GM21529 (cell line): ENCODE measurements around the gene FASTKD3.
"Not testable (repeated sequence)": the region's sequence is repeated elsewhere in the genome, so short reads cannot be mapped to it uniquely, and the experiment has no call there.

Source experiments
- ATAC-seq: cut with Tn5 transposase; IDR thresholded peaks from one replicate; pipeline ENCODE4 v1.9.1; 2021; ENCODE audit not compliant: unreplicated experiment

Gene FASTKD3, protein sequence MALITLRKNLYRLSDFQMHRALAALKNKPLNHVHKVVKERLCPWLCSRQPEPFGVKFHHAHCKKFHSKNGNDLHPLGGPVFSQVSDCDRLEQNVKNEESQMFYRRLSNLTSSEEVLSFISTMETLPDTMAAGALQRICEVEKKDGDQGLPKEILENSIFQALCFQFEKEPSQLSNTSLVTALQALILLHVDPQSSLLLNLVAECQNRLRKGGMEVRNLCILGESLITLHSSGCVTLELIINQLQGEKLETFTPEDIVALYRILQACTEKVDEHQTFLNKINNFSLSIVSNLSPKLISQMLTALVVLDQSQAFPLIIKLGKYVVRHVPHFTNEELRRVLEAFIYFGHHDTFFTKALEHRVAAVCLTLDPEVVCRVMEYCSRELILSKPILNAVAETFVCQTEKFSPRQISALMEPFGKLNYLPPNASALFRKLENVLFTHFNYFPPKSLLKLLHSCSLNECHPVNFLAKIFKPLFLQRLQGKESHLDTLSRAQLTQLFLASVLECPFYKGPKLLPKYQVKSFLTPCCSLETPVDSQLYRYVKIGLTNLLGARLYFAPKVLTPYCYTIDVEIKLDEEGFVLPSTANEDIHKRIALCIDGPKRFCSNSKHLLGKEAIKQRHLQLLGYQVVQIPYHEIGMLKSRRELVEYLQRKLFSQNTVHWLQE

DNA sequence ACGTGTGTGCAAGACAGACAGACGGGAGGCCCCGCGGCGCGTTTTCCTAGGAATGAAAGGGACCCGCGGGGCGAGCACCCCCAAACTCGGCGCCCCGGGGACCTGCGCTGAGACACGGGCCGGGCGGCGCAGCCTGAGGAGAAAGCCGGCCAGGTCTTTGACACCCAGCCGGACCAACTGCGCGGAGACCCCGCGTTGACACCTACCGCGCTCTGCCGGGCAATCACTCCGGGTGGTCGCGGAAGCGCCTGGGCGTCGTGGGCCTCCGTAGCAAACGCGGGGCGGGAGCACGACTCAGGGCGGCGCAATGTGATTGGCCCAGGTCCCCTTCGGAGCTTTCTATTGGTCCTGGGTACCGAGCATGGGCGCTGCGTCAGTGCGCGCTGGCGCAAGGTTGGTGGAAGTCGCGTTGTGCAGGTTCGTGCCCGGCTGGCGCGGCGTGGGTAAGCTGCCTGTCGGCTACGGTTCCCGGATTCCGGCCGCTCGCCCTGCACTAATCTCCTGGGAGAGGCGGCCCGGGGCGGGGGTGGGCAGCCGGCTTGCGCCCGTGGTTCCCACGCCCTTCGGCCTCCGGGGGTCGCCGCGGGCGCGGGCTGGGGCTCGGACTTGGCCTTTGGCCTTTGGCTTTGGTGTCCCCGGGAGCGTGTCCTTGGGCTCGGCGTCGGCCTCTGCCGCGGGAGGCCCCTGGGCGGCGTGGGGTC lies at the start of gene FASTKD3, which contains the start of gene MTRR:
FASTKD3 (minus strand) TSS at position 259 of the 701 bp plus-strand sequence. CDS start 948 bp downstream, outside the sequence.
MTRR (plus strand) TSS at position 376 of the 701 bp plus-strand sequence. CDS start 1,647 bp downstream, outside the sequence.
- ATAC-seq, result peak; percentile 95

DNA sequence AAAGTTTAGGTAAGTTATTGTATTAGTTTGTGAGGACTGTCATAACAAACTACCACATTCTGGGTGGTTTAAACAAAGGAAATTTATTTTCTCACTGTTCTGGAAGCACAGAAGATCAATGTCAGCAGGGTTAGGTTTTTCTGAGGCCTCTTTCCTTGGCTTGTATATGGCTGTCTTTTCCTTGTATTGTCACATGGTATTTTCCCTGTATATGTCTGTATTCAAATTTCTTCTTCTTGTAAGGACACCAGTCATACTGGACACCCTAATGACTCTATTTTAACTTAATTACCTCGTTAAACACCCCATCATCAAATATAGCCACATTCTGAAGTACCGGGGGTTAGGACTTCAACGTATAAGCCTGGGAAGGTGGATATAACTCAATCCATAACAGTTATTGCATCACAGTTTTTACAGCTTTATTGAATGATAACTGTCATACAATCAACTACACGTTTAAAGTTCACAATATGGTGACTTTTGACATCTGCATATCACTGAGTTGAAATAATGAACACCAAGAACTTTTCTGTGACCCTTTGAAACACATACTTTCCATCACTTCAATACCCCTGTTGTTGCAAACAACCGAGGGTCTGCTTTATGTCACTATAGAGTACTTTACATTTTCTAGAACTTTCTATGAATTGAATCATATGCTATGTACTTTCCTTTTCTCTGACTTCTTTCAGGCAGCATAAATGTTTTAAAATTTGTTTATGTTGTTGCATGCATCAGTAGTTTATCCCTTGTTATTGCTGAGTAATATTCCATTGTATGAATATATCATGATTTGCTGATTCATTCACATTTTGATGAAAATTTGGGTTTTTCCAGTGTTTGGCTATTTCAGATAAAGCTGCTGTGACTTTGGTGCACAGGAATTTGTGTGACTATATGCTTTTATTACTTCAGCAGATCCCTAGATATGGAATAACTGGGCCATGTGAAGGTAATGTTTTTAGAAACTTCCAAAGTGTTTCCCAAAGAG lies 48.6 kb upstream of the FASTKD3 start:
- no peak for ATAC-seq

DNA sequence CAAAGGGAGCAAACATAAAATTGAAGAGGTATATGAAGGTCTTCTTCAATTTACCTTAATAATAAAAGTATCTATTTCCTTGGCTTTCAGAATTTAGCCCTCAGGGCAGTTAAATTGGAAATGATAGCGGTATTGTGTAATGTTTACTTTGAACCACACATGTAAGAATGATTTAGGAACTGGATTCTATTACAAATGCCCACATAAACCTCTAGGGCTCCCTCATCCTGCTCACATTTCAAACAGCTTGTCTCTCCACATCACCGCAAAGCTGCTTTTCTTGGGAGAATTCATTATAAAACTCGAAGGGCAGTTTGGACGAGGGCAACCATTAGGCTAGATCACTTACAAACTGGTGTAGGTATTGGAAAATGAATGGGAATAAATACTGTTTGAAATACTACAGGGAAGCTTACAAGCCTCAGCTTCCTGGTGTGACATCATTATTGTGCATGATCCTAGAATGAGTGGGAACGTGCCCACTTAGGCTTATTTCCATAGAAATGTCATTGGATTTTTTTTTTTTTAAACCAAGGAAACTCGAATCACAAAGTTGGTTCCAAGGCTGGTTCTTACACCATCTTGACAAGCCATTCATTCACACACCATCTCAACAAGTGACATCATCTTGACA lies 47.5 kb upstream of the FASTKD3 start:
- ATAC-seq, result no peak

DNA sequence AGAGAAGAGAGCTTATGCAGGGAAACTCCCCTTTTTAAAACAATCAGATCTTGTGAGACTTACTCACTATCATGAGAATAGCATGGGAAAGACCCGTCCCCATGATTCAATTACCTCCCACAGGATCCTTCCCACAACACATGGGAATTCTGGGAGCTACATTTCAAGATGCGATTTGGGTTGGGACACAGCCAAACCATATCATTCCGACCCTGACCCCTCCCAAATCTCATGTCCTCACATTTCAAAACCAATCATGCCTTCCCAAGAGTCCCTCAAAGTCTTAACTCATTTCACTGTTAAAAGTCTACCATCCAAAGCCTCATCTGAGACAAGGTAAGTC lies 42.6 kb upstream of the FASTKD3 start:
- ATAC-seq, result not testable (repeated sequence)

DNA sequence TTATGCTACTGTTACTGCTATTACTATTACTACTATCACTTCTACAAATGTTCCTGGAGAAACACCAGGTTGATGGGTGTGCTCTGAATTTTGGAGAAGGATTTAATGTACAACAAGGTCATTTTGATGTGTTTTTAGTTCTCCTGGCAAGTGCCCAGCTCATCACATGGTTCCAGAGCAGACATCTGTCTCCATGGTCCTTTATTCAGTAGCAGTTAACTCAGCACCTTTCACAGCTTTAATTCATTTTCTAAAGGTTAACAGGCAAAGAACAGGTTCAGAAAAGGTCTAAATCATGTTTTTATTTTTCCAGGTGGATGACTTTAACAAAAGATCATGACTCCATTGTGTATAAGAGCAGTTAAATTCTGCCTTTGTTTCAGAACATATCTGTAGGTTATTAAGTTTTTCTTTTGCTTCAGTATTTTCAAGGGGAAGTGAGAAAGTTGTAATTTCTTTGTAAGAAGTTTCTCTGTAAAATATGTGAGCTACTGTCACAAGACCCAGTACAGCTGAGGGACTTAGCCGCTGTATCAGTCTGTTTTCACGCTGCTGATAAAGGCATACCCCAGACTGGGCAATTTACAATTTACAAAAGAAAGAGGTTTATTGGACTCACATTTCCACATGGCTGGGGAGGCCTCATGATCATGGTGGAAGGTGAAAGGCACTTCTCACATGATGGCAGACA lies 42.1 kb upstream of the FASTKD3 start:
- peak; percentile 70 for ATAC-seq

DNA sequence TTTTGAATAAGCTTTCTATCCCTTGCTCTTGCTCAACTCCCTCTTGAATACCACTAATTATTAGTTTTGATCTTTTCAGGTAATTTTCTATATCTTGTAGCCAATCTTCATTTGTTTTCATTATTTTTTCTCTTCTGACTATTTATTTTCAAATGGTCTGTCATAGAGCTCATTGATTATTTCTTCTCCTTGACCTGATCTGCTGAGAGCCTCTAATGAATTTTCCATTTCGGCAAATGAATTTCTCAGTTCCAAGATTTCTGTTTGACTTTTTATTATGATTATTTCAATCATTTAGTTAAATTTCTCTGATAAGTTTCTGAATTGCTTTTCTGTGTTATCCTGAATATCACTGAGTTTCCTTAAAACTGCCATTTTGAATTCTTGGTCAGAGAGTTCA lies 39.5 kb upstream of the FASTKD3 start:
- no peak for ATAC-seq

DNA sequence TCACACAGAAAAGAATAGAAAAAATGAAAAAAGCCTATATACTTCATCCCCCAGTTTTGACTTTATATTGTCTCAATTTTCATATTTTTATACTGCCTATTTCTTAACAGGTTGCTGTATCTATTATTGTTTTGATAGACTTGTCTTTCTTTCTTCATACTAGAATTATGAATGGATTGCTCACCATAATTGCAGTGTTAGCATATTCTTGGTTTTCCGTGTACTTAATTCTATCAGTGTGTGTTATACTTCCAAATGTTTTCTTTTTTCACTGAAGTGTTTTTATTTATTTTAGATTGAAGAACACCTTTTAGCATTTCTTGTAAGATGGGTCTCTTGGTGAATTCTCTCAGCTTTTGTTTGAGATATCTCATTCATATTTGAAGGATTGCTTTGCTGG lies 38.8 kb upstream of the FASTKD3 start:
- ATAC-seq, result no peak

DNA sequence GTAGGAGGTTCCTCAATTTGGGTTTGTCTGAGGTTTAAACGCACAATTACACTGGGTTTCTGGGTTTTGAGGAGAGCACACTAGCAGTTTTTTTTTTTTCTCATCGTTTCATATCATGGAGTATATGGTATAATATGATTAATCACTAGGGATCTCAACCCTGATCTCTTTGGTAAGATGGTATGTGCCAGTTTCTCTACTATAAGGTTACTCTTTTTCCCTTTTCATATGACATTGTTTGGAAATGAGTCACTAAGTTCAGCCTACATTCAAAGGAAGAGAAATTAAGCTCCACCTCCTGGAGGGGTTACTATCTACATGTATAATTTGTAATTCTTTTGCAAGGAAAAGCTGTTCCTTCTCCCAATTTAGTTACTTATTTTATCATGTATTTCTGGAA lies 35.3 kb upstream of the FASTKD3 start:
- no peak for ATAC-seq

DNA sequence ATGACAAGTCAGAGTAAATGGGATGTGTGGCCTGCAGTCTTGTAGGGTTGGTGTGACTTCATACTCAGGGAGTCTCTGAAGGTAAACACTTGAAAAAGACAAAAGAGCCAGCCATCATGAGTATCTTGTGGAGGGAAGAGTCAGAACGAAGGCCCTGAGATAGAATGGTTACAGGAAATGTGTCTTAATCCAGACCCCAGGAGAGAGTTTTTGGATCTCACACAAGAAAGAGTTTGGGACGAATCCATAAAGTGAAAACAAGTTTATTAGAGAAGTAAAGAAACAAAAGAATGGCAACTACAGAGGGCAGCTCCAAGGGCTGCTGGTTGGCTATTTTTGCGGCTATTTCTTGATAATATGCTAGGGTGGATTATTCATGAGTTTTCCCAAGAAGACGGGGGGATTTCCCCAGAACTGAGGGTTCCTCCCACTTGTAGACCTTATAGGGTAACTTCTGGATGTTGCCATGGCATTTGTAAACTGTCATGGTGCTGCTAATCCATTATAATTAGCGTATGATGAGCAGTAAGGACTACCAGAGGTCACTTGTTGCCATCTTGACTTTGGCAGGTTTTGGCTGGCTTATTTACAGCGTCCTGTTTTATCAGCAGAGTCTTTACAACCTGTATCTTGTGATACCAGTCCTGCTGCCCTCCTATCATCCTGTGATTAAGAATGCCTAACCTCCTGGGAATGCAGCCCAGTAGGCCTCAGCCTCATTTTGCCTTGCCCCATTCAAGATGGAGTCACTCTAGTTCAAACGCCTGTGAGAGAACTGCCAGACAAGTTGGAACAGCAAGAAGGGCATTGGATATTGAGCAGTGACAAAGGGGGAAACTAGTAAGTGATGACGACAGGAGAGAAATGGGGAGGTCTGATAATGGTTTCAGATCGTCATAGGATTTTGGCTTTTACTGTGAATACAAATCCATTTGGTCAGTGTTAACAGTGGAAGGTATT lies 34.1 kb upstream of the FASTKD3 start:
- ATAC-seq, result no peak

DNA sequence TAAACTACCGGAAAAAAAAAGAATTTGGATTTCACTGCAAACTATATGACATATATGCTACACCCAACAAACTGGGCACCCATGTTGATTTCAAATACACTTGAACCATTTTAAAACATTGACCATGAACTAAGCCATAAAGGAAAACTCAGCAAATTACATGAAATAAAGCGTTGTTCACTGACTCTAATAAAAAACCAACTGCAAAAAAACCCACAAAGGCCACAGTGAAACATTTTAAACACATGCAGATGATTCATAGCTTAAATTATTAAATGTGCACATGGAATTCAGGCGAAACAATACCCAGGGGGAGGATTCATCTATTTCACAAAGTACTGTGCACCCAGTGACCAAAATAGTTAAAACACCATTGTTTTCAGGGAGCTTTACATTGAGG lies 33.4 kb upstream of the FASTKD3 start:
- no peak for ATAC-seq

DNA sequence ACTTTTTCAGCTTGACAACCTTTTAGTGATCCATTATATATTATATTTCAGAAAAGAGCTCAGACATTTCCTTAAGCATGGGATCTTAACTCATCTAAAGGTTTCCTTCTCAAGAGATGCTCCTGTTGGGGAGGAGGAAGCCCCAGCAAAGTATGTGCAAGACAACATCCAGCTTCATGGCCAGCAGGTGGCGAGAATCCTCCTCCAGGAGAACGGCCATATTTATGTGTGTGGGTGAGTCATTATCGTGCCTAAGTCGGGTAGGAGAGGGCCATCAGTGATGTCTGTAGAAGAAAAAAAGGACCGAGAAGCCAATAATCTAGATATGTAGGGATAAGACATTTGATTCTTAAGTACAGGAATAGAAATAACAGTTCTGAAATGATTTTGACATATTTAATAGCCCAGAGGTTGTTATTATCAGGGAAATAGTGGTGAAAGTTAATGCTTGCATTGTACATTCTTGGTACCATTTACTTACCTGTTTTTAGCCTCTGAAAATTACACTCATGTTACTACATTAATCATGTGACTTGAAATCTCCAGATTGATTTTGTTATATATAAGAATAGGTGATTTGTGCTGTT lies 28.3 kb upstream of the FASTKD3 start:
- ATAC-seq, result peak; percentile 64

DNA sequence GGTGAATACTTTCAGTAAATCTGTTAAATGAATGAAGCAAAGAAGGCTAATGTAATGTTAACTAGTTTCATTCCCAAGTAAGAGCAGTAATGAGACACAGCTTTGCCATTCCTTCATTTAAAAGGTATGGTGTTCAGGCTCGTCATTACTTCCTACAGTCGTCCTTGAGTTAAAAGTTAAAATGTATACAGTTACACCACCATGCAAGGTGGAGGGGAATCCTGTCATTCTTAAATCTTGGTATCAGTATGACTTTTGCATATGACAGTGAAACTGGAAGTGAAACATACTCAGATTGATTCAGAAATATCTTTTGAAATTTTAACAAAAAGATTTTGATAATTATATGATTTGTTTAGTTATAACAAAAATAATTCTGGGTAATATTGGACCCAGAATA lies 26.0 kb upstream of the FASTKD3 start:
- peak; percentile 97 for ATAC-seq

DNA sequence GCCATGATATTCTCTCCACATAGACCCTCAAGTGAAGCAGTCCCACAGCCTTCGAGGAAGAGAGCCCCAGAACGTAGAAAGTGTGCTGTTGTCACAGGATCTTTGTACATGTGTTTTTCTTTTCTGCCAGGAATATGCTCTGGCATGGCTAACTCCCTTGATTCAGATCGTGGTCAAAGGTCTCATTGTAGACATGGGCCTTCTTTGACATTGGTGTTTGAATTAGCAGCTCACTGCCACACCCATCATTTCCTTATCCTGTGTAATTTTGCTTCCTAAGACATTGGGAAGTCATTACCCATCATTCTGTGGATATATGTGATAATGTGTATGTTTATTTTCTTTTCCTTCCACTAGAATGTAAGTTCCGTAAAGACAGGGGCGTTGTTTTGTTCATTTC lies 25.6 kb upstream of the FASTKD3 start:
- peak; percentile 5 for ATAC-seq

DNA sequence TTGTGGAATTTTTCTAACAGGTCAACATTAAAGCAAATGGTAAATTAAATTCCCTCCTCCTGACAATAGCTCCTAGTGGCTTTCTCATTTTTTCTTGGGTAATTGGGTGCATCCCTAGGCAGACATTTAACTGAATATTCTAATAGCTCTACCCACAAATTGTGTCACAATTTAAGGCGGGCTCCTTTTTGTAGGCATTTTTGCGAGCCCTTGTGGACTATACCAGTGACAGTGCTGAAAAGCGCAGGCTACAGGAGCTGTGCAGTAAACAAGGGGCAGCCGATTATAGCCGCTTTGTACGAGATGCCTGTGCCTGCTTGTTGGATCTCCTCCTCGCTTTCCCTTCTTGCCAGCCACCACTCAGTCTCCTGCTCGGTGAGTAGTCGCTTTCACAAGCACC lies 20.1 kb upstream of the FASTKD3 start:
- no peak for ATAC-seq

DNA sequence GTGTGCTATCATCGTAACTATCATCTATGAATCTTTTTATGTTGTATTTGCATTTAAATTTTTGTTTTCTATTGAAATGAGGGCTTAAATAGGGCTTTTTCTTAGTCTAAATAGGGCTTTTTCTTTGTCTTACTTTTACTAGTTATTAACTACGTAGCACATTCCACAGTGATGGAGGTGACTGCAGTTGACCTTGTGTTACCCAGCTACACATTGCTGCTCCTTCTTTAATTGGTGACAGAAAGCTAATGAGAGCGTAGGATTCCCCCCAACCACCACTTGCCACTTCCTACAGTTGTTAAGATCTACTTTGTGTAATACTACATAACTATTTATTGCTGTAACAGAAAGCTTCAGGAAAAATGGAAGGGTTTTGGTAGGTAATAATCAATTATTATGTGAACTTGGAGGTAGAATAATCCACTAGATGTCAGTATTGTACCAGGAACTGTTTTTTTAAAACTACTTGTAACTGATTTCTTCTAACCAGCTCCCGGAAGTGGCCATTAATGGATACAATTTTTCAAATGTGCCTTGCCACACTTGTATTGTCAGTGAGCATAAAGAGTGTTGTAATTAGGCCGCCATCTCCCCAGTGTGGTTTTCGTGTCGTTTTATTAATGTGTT lies 18.1 kb upstream of the FASTKD3 start:
- ATAC-seq, result peak; percentile 49

DNA sequence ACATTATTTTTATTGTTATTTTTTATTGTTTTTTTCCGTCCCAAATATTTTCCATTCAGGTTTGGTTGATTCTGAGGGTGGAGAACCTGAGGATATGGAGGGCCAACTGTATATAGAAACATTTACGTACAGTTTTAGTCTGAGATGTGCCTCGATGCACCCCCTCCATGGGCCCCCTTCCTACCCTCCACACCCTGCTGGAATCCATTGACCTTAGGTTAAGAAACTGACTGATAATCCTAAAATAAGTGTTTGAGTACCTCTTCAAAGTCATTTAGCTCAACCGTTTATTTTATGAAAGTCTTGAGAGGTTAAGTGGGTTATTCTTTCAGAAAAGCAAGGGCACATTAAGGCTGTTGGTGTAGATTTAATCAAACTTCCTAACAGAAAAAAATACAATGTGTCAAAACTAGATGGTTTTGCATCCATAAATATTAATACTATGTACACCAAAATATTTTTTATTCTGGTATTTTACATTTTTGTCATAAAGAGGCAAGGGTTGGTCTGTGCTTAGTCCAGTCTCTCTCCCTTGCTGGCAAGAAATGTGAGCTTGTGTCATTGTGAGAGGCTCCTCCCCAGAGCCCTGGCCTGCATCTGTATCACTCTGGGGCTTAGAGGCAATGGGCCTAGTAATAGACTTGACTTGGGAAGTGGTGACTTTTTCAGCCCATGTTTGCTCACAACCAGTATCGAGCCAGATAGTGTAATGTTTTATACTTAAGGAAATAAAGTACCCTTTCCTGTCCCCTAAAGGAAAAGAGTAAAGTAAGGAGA lies 15.8 kb upstream of the FASTKD3 start:
- ATAC-seq, result no peak

DNA sequence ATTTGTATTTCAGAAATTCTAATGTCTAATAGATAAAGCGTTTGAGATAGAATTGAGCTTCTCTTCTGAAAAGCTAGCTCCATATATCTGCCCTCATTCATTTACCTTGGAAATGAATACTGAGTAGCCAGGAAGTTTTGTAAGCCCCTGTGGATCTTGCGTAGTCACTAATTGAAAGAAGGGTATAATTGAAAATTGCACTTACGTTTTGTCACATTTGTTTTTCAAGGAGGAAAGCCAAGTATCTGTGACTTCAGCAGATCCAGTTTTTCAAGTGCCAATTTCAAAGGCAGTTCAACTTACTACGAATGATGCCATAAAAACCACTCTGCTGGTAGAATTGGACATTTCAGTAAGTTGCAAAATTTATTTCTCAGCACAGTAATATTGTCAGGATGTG lies 14.1 kb upstream of the FASTKD3 start:
- no peak for ATAC-seq
